Left ventricle myocardium inferior (tissue), 1 donor: ENCODE results near the gene NDUFAF7. TPM values are rescaled to one million over a fixed set of nuclear protein-coding genes. Genes with fewer than 3 reads are reported as not detected.

ENCODE experiments used
- DNase-seq: peaks from one replicate; pipeline ENCODE4 v3.0.0-alpha.2; 2020
- H3K27ac ChIP-seq: fragments of 200-600 bp; replicated peaks from 2 replicates; pipeline ENCODE4 v1.8.0; 2021
- H3K27me3 ChIP-seq: fragments of 200-600 bp; 2 replicates; pipeline ENCODE4 v1.8.0; 2021; ENCODE audit warnings: low read depth
- H3K36me3 ChIP-seq: fragments of 200-600 bp; 2 replicates; pipeline ENCODE4 v1.8.0; 2021
- H3K4me1 ChIP-seq: fragments of 200-600 bp; 2 replicates; pipeline ENCODE4 v1.8.0; 2021
- H3K4me3 ChIP-seq: fragments of 200-600 bp; 2 replicates; pipeline ENCODE4 v1.8.0; 2021; ENCODE audit warnings: mild to moderate bottlenecking, moderate library complexity
- H3K9me3 ChIP-seq: fragments of 200-600 bp; replicated peaks from 2 replicates; pipeline ENCODE4 v1.8.0; 2021
- CTCF ChIP-seq: fragments of 200-600 bp; IDR thresholded peaks from 2 replicates; pipeline ENCODE4 v1.8.0; 2021; ENCODE audit warnings: antibody characterized with exemption, mild to moderate bottlenecking, borderline replicate concordance
- intact Hi-C: fragments of 100-400 bp; cut with micrococcal nuclease; formaldehyde crosslinking; loops from one replicate; pipeline ENCODE4 v1.11.0; 2022
- total RNA-seq: library from RNA; stranded (reverse); fragmentation: NEBNext Ultra II Directional; extraction: Animal tissue kit (Norgen Biotek cat#: 25700); gene quantifications from one replicate; pipeline ENCODE4 v1.2.1, GENCODE V29; 2021
- donor health status: DM: no; HTN: yes; CAD: no; lungs with severe emphysema.

The NDUFAF7 gene
- total RNA-seq, 1 donor from 2014 or later, result 27.5 TPM

GRCh38 chr2:37276291-37276690, 44.8 kb downstream of the NDUFAF7 start:
- Histone ChIP-seq H3K27me3 (no peaks in the 10 kb centered on the region), H3K27ac (no peak overlapping the region), H3K36me3 (peaks cover 77% of the 10 kb centered on the region), H3K4me1 (no peaks in the 10 kb centered on the region), H3K9me3 (no peaks in the 10 kb centered on the region), H3K4me3 (no peak overlapping the region)
- TF ChIP-seq CTCF, result no peak
- intact Hi-C loops, result no loop called here
- DNase-seq, result no peak

GRCh38 chr2:37281916-37282315, 50.5 kb downstream of the NDUFAF7 start:
- no peak overlapping the region for H3K4me3 ChIP-seq
- no peak for DNase-seq
- H3K27me3 ChIP-seq, result no peaks in the 10 kb centered on the region
- peaks cover 68% of the 10 kb centered on the region for H3K36me3 ChIP-seq
- no peaks in the 10 kb centered on the region for H3K9me3 ChIP-seq
- H3K4me1 ChIP-seq, result no peaks in the 10 kb centered on the region
- intact Hi-C loops, result no loop called here
- H3K27ac ChIP-seq, result no peak overlapping the region
- no peak for TF ChIP-seq CTCF

- Histone ChIP-seq H3K36me3 (peaks cover 65% of the 10 kb centered on the region), H3K4me3 (no peak overlapping the region)
- DNase-seq, result no peak
Measured at GRCh38 chr2:37282746-37283145, 51.3 kb downstream of the NDUFAF7 start.

GRCh38 chr2:37283207-37283606, 51.7 kb downstream of the NDUFAF7 start:
- Histone ChIP-seq H3K27ac (no peak overlapping the region), H3K27me3 (no peaks in the 10 kb centered on the region), H3K36me3 (peaks cover 66% of the 10 kb centered on the region), H3K4me3 (no peak overlapping the region), H3K9me3 (no peaks in the 10 kb centered on the region), H3K4me1 (no peaks in the 10 kb centered on the region)
- intact Hi-C loops, result no loop called here
- no peak for TF ChIP-seq CTCF
- no peak for DNase-seq

More at GRCh38 chr2:37282746-37283145, 51.3 kb downstream of the NDUFAF7 start:
- TF ChIP-seq CTCF, result no peak
- intact Hi-C loops, result no loop called here
- no peak overlapping the region for H3K27ac ChIP-seq
- H3K9me3 ChIP-seq, result no peaks in the 10 kb centered on the region
- no peaks in the 10 kb centered on the region for H3K27me3 ChIP-seq
- no peaks in the 10 kb centered on the region for H3K4me1 ChIP-seq

- DNase-seq, result no peak
- Histone ChIP-seq H3K36me3 (peaks cover 65% of the 10 kb centered on the region), H3K9me3 (no peaks in the 10 kb centered on the region), H3K4me3 (no peak overlapping the region), H3K4me1 (no peaks in the 10 kb centered on the region), H3K27me3 (no peaks in the 10 kb centered on the region), H3K27ac (no peak overlapping the region)
- no peak for TF ChIP-seq CTCF
- intact Hi-C loops, result no loop called here
Measured at GRCh38 chr2:37284381-37284780, 52.9 kb downstream of the NDUFAF7 start.

GRCh38 chr2:37287966-37288365, 56.5 kb downstream of the NDUFAF7 start:
- intact Hi-C loops, result no loop called here
- TF ChIP-seq CTCF, result no peak
- H3K27ac ChIP-seq, result no peak overlapping the region
- peaks cover 66% of the 10 kb centered on the region for H3K36me3 ChIP-seq
- no peaks in the 10 kb centered on the region for H3K27me3 ChIP-seq
- H3K9me3 ChIP-seq, result no peaks in the 10 kb centered on the region
- H3K4me1 ChIP-seq, result no peaks in the 10 kb centered on the region
- no peak for DNase-seq
- no peak overlapping the region for H3K4me3 ChIP-seq
